Hematopoietic multipotent progenitor cell (in vitro differentiated cells): ENCODE results near the gene SHISA6. TPM values are rescaled to one million over a fixed set of nuclear protein-coding genes. Genes with fewer than 3 reads are reported as not detected.

Source experiments
- DNase-seq, 3 donors: peaks; one replicate each; pipeline ENCODE4 v3.0.0-alpha.2; 2011 to 2015; ENCODE audit warnings: low read depth in 2 of 3, low spot score in 2 of 3
- total RNA-seq: library from RNA; depleted of rRNA; stranded (reverse); fragments of >200 nt; gene quantifications from one replicate; pipeline ENCODE4 v1.2.3, GENCODE V29; 2012

The SHISA6 gene
- total RNA-seq, 1 donor = under 0.01 TPM

DNA sequence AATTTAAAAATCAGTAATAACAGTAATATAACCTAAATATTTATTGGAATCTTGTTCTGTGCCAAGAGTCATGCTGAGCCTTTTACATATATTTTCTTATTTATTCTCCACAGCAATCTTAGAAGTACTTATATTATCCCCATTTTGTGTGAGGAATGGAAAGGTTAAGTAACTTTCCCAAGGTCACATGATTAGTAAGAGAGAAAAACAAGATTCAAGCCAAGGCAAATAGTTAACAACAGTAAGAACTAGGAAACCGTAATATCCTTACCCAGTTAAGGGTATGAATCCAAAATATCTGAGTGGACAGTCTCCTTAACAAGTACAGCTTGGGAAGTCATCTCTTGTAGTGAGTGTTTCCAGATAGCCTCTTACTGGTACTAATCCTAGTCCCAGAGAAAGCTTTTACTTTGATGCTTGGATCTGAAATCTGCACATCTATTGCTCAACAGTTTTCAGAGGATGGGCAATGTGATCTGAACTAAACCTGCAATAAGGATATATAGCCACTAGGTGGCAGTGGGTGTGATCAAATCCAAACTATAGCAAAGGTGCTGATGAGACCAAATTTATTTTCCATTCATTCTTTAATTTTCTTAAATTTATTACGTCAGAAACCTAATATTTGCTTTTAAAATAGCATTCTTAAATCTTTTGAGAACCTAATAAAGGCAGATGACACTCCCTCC is 23.3 kb downstream of the SHISA6 start:
- DNase-seq = no peak

GRCh38 chr17:11267999-11268575 is 27.1 kb downstream of the SHISA6 start:
- DNase-seq = no peak

DNA sequence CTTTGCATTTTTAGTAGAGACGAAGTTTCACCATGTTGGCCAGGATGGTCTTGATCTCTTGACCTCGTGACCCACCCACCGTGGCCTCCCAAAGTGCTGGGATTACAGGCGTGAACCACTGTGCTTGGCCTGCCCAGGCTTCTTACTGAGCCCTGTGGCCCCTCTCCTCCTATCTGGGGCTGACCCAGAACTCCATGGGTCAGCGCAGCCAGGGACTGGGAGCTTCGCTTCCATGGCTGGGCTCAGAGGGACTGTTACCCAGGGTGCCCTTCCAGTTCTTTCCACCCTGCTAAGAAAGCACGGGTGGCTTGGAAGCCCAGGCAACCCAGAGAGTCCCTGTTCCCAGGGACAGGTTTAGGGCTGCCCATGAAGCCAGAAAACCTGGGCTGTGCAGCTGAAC is 28.2 kb downstream of the SHISA6 start:
- no peak for DNase-seq

GRCh38 chr17:11272191-11272590 is 31.2 kb downstream of the SHISA6 start:
- DNase-seq = no peak

- no peak for DNase-seq
Measured at GRCh38 chr17:11273596-11273995, 32.6 kb downstream of the SHISA6 start.

DNA sequence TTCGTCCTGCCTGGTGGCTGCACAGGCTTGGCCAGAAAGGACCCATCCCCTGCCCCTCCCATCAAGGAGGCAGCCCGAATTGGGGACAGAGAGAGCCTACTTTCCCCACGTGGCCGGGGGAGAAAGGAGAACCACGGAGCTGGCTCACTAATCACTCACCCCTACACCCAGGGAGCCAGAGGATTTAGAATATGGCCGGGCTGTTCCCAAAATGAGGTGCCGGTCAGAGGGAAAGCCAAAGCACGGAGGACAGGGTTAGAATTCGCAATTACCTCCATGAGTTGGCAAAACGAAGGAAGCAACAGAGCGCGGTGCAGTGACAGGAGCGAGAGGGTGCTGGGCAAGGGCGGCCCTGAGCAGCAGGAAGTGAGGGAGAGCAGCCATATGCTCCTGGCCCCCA is 33.1 kb downstream of the SHISA6 start:
- no peak for DNase-seq

GRCh38 chr17:11276486-11276885 is 35.5 kb downstream of the SHISA6 start:
- no peak for DNase-seq

GRCh38 chr17:11278186-11278991 is 37.4 kb downstream of the SHISA6 start:
- DNase-seq = no peak

GRCh38 chr17:11278992-11279270 is 37.9 kb downstream of the SHISA6 start:
- no peak for DNase-seq

GRCh38 chr17:11279776-11280344 is 38.8 kb downstream of the SHISA6 start:
- DNase-seq = no peak

GRCh38 chr17:11282586-11282985 is 41.6 kb downstream of the SHISA6 start:
- DNase-seq = no peak

- DNase-seq = no peak
Measured at GRCh38 chr17:11284811-11285210, 43.8 kb downstream of the SHISA6 start.

DNA sequence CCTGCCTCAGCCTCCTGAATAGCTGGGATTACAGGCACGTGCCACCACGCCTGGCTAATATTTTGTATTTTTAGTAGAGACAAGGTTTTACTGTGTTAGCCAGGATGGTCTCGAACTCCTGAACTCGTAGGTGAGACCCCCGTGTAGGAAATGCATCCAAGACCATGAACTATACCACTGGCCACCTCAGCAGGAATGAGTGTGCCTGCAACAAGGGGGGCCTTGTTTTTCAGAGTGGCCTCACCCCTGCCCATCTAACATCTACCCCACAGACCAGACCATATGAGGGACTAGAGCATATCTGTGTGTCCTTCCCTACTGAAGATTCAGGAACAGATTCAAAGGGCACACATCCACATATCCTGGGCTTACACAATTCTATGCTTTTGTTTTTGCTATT is 44.9 kb downstream of the SHISA6 start:
- DNase-seq = no peak

- no peak for DNase-seq
Measured at GRCh38 chr17:11287791-11288190, 46.8 kb downstream of the SHISA6 start.

- no peak for DNase-seq
Measured at GRCh38 chr17:11290814-11291213, 49.8 kb downstream of the SHISA6 start.

DNA sequence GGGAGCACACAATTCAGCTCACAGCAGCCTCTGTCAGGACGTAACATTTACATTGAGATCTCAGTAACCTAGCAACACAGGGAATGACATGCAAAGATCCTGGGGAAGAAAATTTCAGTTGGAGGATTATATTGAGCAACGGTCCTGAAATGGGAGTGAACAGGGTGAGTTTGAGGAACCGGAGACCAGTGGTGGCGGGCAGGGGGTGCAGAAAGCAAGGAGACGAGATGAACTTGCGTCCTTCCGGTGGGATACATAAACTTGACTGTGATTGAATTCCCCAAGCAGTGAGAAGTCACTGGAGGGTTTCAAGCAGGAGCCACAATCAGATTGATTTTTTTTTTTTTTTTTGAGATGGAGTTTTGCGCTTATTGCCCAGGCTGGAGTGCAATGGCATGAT is 51.5 kb downstream of the SHISA6 start:
- DNase-seq = no peak

GRCh38 chr17:11293480-11293879 is 52.5 kb downstream of the SHISA6 start:
- DNase-seq = no peak

- no peak for DNase-seq
Measured at GRCh38 chr17:11294826-11295225, 53.8 kb downstream of the SHISA6 start.

DNA sequence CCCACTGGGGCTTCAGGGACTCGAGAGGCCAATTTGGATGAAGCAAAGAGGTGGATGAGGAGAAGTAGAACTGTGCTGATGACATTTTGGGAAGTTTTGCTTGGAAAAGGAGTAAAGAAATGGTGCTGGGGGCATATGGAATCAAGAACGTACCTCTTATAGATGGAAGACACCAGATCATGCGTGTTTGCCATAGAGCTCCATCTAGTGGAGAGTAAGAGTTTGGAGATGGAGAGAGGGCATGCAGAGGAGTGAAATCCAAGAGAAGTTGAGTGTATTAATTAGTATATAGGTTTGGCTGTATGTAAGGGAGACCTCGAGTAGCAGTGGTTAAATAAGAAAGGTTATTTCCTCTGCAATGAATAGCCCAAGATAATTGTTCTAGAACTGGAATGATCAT is 56.0 kb downstream of the SHISA6 start:
- DNase-seq = no peak

GRCh38 chr17:11298401-11298800 is 57.4 kb downstream of the SHISA6 start:
- DNase-seq = no peak

- no peak for DNase-seq
Measured at GRCh38 chr17:11300201-11300600, 59.2 kb downstream of the SHISA6 start.

DNA sequence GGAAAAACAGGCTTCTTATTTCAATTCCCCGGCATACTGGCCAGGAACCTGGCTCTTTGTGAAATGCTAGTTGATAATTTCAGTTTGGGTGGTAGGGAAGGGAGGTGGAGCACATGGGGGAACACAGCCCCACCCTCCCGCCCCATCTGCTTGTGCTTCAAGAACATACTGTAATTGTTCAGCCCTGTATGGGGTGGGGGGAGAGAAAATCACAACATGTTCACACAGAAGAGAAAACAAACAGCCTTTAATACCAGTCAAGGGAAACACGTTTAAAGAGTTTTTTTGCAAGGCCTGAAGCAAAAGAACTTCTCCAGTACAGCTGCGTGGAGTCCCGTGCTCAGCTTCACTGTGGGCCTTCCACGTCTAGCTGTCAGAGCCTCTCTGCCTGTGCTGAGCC is 59.7 kb downstream of the SHISA6 start:
- DNase-seq = no peak
